ENCODE data around the gene CAMTA1. TPM values are rescaled to one million over a fixed set of nuclear protein-coding genes. Genes with fewer than 3 reads are reported as not detected.
"Not testable (repeated sequence)": the region's sequence is repeated elsewhere in the genome, so short reads cannot be mapped to it uniquely, and the experiment has no call there.

CAMTA1 gene
- total and polyA plus RNA-seq, 9 of the 15 experiments (the other 6 are each of a cell fraction or from before 2014, with no cell fraction given) = 43.9 to 161 (median 65.9) TPM

DNA sequence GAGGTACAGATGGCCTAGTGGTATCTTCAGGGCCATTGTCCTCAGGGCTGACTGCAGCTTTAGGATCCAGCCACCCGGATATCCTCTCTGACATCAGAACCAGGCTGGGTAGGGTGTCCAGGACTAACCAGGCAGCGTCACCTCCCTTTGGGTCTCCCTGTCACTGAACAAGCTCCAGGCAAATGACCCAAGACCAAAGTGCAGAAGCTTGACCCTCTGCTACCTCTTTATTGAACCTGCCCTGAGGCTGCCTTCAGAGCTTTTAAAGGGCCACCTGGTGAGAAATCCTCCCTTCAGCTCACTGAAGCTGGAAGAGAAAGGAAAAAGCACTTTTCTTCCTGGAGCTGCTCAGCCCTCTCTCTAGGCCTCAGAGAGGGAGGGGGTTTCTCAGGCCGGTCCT, 906.8 kb downstream of the CAMTA1 start (continued):
- TF ChIP-seq, protein P1, sequence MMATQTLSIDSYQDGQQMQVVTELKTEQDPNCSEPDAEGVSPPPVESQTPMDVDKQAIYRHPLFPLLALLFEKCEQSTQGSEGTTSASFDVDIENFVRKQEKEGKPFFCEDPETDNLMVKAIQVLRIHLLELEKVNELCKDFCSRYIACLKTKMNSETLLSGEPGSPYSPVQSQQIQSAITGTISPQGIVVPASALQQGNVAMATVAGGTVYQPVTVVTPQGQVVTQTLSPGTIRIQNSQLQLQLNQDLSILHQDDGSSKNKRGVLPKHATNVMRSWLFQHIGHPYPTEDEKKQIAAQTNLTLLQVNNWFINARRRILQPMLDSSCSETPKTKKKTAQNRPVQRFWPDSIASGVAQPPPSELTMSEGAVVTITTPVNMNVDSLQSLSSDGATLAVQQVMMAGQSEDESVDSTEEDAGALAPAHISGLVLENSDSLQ (IDR thresholded peaks at IDR 0.05) = no peak

DNA sequence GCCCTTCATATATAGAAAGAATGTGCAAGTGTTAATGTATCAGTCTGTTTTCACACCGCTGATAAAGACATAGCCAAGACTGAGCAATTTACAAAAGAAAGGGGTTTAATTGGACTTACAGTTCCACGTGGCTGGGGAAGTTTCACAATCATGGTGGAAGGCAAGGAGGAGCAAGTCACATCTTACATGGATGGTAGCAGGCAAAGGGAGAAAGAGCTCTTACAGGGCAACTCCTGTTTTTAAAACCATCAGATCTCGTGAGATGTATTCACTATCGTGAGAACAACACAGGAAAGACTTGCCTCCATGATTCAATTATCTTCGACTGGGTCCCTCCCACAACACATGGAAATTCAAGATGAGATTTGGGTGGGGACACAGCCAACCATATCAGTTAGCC, 907.8 kb downstream of the CAMTA1 start:
- H3K4me3 ChIP-seq; in situ Hi-C loops (cut with MboI); H3K4me1 ChIP-seq (replicated peaks in 1 of 2; ENCODE audit: control insufficient read depth in 2 of 2, insufficient read depth in 2 of 2, low read length in 2 of 2); BruUV-seq (replicated peaks); H4K20me1 ChIP-seq (replicated peaks; ENCODE audit: control insufficient read depth, insufficient read depth, low read length); ATAC-seq; H3K79me2 ChIP-seq (ENCODE audit: control insufficient read depth, insufficient read depth, low read length); H3K36me3 ChIP-seq (ENCODE audit: control insufficient read depth, insufficient read depth, low read length); H2AFZ ChIP-seq (ENCODE audit: low read depth, low read length); CTCF ChIA-PET (ENCODE audit: low intra/inter-chr PET ratio); H3K9me3 ChIP-seq (replicated peaks; ENCODE audit: control insufficient read depth, insufficient read depth, low read depth, low read length); H3K9ac ChIP-seq (ENCODE audit: insufficient read depth in 1 of 2, low read depth in 2 of 2, low read length in 2 of 2); intact Hi-C loops (cut with micrococcal nuclease); DNase-seq (ENCODE audit: extremely low read depth in 1 of 4, low spot score in 3 of 4); H3K9me1 ChIP-seq (ENCODE audit: control insufficient read depth, insufficient read depth, low read length); H3K4me2 ChIP-seq (ENCODE audit: insufficient read depth, low read length); FAIRE-seq; H3K27ac ChIP-seq (ENCODE audit: extremely low read depth, low read depth, low read length); POLR2A ChIA-PET: not testable (repeated sequence)
- 2% methylated on average over 5 of the region's 5 CpGs for WGBS (ENCODE audit: insufficient coverage, low coverage, missing lambda C conversion rate)
- TF ChIP-seq ZNF431 (CRISPR knock-in tag; IDR thresholded peaks at IDR 0.05) = peak; percentile 91
- peaks cover 5 to 64% of the 10 kb centered on the region in 2 experiments; a peak in 4 of 5 replicates for H3K27me3 ChIP-seq (ENCODE audit: control insufficient read depth in 2 of 2, insufficient read depth in 2 of 2, low read length in 2 of 2)

DNA sequence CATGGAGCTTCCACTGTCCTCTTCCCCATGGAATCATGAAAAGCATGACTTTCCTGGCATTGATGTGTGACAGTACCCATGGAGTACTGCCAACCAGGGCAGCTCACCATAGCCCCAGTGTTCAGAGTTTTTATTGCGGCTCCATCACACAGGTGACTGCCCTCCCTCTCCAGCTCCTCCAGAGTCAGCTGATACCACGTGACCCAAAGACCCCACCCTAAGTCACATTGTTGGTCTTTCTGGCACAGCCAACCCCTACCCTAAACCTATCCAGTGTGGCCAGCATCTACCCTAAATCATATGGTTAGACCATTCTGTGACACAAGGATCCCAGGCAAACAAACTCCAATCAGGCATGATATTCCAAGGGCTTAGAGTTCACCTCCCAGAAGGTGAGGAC, 908.4 kb downstream of the CAMTA1 start:
- Histone ChIP-seq H3K27me3 (ENCODE audit: control insufficient read depth in 2 of 2, insufficient read depth in 2 of 2, low read length in 2 of 2) (peaks cover 5 to 64% of the 10 kb centered on the region in 2 experiments; a peak in 4 of 5 replicates), H3K79me2 (ENCODE audit: control insufficient read depth, insufficient read depth, low read length) (no peaks in the 10 kb centered on the region), H3K4me2 (ENCODE audit: insufficient read depth, low read length) (no peak overlapping the region), H3K4me1 (replicated peaks in 1 of 2; ENCODE audit: control insufficient read depth in 2 of 2, insufficient read depth in 2 of 2, low read length in 2 of 2) (no peaks in the 10 kb centered on the region), H4K20me1 (replicated peaks; ENCODE audit: control insufficient read depth, insufficient read depth, low read length) (no peaks in the 10 kb centered on the region), H3K4me3 (no peak overlapping the region), H3K9me1 (ENCODE audit: control insufficient read depth, insufficient read depth, low read length) (no peaks in the 10 kb centered on the region), H3K27ac (ENCODE audit: extremely low read depth, low read depth, low read length) (no peak overlapping the region), H2AFZ (ENCODE audit: low read depth, low read length) (no peak overlapping the region), H3K9me3 (replicated peaks; ENCODE audit: control insufficient read depth, insufficient read depth, low read depth, low read length) (no peaks in the 10 kb centered on the region), H3K36me3 (ENCODE audit: control insufficient read depth, insufficient read depth, low read length) (no peaks in the 10 kb centered on the region), H3K9ac (ENCODE audit: insufficient read depth in 1 of 2, low read depth in 2 of 2, low read length in 2 of 2) (no peak overlapping the region)
- FAIRE-seq (no peak), ATAC-seq (no peak), DNase-seq (ENCODE audit: extremely low read depth in 1 of 4, low spot score in 3 of 4) (no peak)
- 0% methylated on average over 2 of the region's 2 CpGs for WGBS (ENCODE audit: insufficient coverage, low coverage, missing lambda C conversion rate)
- ChIA-PET POLR2A (no interaction called here), CTCF (ENCODE audit: low intra/inter-chr PET ratio) (no interaction called here)
- BruUV-seq (replicated peaks) = no TSS peak
- no peak for TF ChIP-seq XRCC4 (IDR thresholded peaks at IDR 0.05; ENCODE audit: extremely low read depth, insufficient read depth, insufficient read length)
- TF ChIP-seq, protein P2, sequence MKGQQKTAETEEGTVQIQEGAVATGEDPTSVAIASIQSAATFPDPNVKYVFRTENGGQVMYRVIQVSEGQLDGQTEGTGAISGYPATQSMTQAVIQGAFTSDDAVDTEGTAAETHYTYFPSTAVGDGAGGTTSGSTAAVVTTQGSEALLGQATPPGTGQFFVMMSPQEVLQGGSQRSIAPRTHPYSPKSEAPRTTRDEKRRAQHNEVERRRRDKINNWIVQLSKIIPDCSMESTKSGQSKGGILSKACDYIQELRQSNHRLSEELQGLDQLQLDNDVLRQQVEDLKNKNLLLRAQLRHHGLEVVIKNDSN (CRISPR knock-in tag; IDR thresholded peaks at IDR 0.05) = peak; percentile 17; the same call in 1 of the 2 replicates
- TF ChIP-seq ZNF764 (CRISPR knock-in tag; IDR thresholded peaks at IDR 0.05; ENCODE audit: low read depth) = no peak
- TF ChIP-seq, protein P3, sequence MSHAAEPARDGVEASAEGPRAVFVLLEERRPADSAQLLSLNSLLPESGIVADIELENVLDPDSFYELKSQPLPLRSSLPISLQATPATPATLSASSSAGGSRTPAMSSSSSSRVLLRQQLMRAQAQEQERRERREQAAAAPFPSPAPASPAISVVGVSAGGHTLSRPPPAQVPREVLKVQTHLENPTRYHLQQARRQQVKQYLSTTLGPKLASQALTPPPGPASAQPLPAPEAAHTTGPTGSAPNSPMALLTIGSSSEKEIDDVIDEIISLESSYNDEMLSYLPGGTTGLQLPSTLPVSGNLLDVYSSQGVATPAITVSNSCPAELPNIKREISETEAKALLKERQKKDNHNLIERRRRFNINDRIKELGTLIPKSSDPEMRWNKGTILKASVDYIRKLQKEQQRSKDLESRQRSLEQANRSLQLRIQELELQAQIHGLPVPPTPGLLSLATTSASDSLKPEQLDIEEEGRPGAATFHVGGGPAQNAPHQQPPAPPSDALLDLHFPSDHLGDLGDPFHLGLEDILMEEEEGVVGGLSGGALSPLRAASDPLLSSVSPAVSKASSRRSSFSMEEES (CRISPR knock-in tag; IDR thresholded peaks at IDR 0.05) = peak; percentile 54
- no peak for TF ChIP-seq CBX5 (IDR thresholded peaks at IDR 0.05; ENCODE audit: borderline replicate concordance, low read depth)
- TF ChIP-seq FOXK2 (conservative IDR thresholded peaks at IDR 0.05 in 1 of 2, IDR thresholded peaks at IDR 0.05 in 1 of 2; ENCODE audit: low read depth in 2 of 2) = no peak
- peak; percentile 37; the same call in 1 of the 2 replicates for TF ChIP-seq RAD51 (IDR thresholded peaks at IDR 0.05; ENCODE audit: borderline replicate concordance, low read depth)
- no peak for TF ChIP-seq TCF3 (CRISPR knock-in tag; IDR thresholded peaks at IDR 0.05)
- no peak for TF ChIP-seq TAL1 (IDR thresholded peaks at IDR 0.05)
- intact Hi-C loops (cut with micrococcal nuclease) = no loop called here
- in situ Hi-C loops (cut with MboI) = no loop called here
